Upper lobe of right lung (tissue), 1 donor: ENCODE measurements around the gene NDST3. TPM values are rescaled to one million over a fixed set of nuclear protein-coding genes. Genes with fewer than 3 reads are reported as not detected.

Experiments used
- ATAC-seq: fragments of 200-7000 bp; cut with Tn5 transposase; one replicate; pipeline ENCODE4 v1.9.1; 2020; ENCODE audit warnings: mild to moderate bottlenecking, moderate library complexity
- DNase-seq: peaks from one replicate; pipeline ENCODE4 v3.0.0-alpha.2; 2020
- H3K27ac ChIP-seq: fragments of 200-600 bp; one replicate; pipeline ENCODE4 v1.8.0; 2022
- H3K27me3 ChIP-seq: fragments of 200-600 bp; one replicate; pipeline ENCODE4 v1.8.0; 2022; ENCODE audit warnings: mild to moderate bottlenecking
- H3K36me3 ChIP-seq: fragments of 200-600 bp; one replicate; pipeline ENCODE4 v1.8.0; 2022
- H3K4me1 ChIP-seq: fragments of 200-600 bp; one replicate; pipeline ENCODE4 v1.8.0; 2022
- H3K4me3 ChIP-seq: fragments of 200-600 bp; one replicate; pipeline ENCODE4 v1.8.0; 2022; ENCODE audit warnings: mild to moderate bottlenecking
- H3K9me3 ChIP-seq: fragments of 200-600 bp; one replicate; pipeline ENCODE4 v1.8.0; 2022
- intact Hi-C: fragments of 100-400 bp; cut with DNase I; formaldehyde crosslinking; loops from one replicate; pipeline ENCODE4 v1.11.0; 2022
- total RNA-seq: library from RNA; stranded (reverse); fragmentation: NEBNext Ultra II Directional; extraction: Animal tissue kit (Norgen Biotek cat#: 25700); gene quantifications from one replicate; pipeline ENCODE4 v1.2.1, GENCODE V29; 2021
- TF ChIP-seq, protein P1 (sequence below): fragments of 200-600 bp; IDR thresholded peaks from one replicate; pipeline ENCODE4 v1.8.0; 2022; ENCODE audit warnings: antibody characterized with exemption
- donor health status: DM: no; HTN: yes; CAD: no; lungs with severe emphysema.

The NDST3 gene
- total RNA-seq, 1 donor from 2014 or later: not detected

DNA sequence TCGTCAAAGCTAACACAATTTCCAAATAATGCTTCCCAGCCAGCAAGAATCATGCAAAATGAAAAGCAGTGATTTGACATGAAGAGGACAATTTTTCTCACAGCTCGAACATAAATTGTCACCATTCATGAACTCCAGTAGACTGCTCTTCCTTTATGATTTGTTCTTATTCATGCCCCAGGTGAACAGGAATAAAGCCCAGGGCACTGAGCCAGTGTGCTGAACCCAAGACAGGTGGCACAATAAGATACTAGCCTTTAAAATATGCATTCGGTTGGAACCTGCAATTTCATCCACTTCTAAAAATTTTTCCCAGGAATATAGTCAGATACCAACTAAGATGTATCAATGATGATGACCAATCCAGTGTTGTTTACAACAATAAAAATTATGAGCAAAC is 178.8 kb downstream of the NDST3 start:
- Histone ChIP-seq H3K27ac (no peak overlapping the region), H3K27me3 (no peaks in the 10 kb centered on the region), H3K9me3 (no peaks in the 10 kb centered on the region), H3K4me1 (no peaks in the 10 kb centered on the region), H3K36me3 (no peaks in the 10 kb centered on the region), H3K4me3 (no peak overlapping the region)
- DNase-seq: no peak
- no peak for ATAC-seq
- TF ChIP-seq, protein P1, sequence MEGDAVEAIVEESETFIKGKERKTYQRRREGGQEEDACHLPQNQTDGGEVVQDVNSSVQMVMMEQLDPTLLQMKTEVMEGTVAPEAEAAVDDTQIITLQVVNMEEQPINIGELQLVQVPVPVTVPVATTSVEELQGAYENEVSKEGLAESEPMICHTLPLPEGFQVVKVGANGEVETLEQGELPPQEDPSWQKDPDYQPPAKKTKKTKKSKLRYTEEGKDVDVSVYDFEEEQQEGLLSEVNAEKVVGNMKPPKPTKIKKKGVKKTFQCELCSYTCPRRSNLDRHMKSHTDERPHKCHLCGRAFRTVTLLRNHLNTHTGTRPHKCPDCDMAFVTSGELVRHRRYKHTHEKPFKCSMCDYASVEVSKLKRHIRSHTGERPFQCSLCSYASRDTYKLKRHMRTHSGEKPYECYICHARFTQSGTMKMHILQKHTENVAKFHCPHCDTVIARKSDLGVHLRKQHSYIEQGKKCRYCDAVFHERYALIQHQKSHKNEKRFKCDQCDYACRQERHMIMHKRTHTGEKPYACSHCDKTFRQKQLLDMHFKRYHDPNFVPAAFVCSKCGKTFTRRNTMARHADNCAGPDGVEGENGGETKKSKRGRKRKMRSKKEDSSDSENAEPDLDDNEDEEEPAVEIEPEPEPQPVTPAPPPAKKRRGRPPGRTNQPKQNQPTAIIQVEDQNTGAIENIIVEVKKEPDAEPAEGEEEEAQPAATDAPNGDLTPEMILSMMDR: no peak
- intact Hi-C loops: no loop called here

DNA sequence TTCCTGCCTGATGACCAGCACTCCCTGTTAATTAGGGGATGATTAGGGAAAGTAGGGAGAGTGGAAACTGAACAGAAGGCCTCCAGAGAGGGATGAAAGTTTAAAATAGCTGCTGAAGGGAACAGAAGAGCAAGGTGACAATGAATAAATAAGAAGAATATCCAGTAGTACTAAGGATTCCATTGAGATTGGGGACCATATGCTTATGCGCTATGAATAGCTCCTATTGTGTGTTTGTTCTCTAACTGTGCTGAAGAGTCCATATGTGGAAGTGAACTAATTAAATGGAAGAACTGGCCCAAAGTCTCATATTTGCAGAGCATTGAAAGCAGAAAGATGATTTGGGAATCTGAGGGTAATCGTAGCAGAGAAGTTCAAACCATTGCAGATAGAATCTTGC is 181.5 kb downstream of the NDST3 start:
- TF ChIP-seq, protein P1: no peak
- Histone ChIP-seq H3K27ac (no peak overlapping the region), H3K4me3 (no peak overlapping the region), H3K4me1 (no peaks in the 10 kb centered on the region), H3K36me3 (no peaks in the 10 kb centered on the region), H3K27me3 (no peaks in the 10 kb centered on the region), H3K9me3 (no peaks in the 10 kb centered on the region)
- no peak for DNase-seq
- intact Hi-C loops: no loop called here
- ATAC-seq: no peak

DNA sequence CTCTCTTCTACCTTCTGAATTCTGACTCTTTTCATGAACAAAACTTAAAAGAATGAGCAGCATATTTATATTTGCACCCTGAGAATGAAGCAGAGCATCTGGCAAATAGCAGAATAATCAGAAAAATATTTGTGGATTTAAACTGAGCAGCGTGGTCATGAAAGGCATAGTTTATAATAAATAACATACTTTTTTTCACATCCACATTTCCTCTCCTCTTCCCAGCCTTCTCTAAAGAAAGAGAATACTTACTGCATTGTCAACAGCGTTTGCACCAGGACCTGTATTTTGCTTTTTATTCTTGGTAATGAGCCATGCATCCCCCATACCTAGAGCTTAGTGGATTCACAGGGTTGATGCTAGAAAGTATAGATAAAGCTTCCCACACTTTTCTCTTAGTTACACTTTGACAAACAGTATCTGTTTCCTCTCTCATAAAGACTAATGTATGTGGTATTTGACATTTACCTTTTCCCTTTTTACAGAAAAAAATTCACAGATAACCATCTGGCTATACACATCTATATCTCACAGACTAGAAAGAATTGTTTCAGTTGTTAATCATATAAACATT is 187.0 kb downstream of the NDST3 start:
- TF ChIP-seq, protein P1: no peak
- DNase-seq: no peak
- peaks cover 6% of the 10 kb centered on the region for H3K4me1 ChIP-seq
- H3K27me3 ChIP-seq: no peaks in the 10 kb centered on the region
- intact Hi-C loops: no loop called here
- no peak for ATAC-seq
- no peak overlapping the region for H3K4me3 ChIP-seq
- no peak overlapping the region for H3K27ac ChIP-seq
- no peaks in the 10 kb centered on the region for H3K36me3 ChIP-seq
- no peaks in the 10 kb centered on the region for H3K9me3 ChIP-seq

DNA sequence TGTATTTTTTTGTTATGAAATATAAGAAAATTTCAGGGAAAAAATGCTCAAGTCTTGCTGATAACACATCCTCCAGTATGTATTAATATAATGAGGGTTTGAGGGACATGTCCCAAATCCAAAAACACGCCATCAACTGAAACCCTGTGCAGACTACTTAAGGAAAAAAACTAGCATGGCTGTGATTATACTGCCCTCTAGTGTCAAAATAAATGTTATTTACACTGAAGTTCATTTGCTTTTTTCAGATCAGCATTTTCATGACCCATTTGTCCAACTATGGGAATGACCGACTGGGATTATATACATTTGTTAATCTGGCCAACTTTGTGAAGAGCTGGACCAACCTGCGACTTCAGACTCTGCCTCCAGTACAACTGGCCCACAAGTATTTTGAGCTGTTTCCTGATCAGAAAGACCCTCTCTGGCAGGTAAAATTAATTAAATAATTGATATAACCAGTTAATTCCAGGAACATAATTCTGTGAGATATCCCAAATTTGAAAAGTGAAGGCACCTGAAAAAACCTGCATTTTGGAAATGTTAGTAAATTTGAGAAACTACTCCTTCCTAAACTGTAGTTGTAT is 190.1 kb downstream of the NDST3 start:
- Histone ChIP-seq H3K9me3 (no peaks in the 10 kb centered on the region), H3K4me3 (no peak overlapping the region), H3K4me1 (peaks cover 6% of the 10 kb centered on the region), H3K27ac (no peak overlapping the region), H3K36me3 (no peaks in the 10 kb centered on the region), H3K27me3 (no peaks in the 10 kb centered on the region)
- intact Hi-C loops: no loop called here
- TF ChIP-seq, protein P1: peak; percentile 71
- no peak for DNase-seq
- peak; percentile 58 for ATAC-seq

DNA sequence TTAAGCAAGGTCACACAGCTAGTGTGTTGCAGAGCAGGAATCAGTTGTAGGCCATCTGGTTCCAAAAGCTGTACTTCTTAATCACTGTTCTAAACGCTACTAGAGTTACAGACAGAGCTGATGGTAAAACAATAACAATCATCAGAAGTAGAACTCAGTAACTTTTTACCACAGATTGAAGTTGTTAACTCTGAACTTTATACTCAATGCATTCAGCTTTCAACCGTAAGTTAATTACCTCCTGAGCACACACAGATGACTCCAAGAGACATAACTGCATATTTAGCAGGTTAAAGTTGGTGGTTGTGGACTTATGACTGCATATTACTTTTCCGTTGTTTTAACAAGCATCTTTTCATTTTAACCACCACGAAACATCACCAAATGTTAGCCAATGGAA is 191.2 kb downstream of the NDST3 start:
- Histone ChIP-seq H3K27me3 (no peaks in the 10 kb centered on the region), H3K9me3 (no peaks in the 10 kb centered on the region), H3K27ac (no peak overlapping the region), H3K4me1 (peaks cover 6% of the 10 kb centered on the region), H3K4me3 (no peak overlapping the region), H3K36me3 (no peaks in the 10 kb centered on the region)
- TF ChIP-seq, protein P1: no peak
- intact Hi-C loops: no loop called here
- ATAC-seq (no peak), DNase-seq (no peak)
